ENCODE measurements around the gene HNF1B.

The HNF1B gene

GRCh38 chr17:37743612-37743874 lies 1.3 kb downstream of the HNF1B start:
- Histone ChIP-seq H3K79me2 (ENCODE audit: control insufficient read depth, low read length) (no peaks in the 10 kb centered on the region), H3K27ac (ENCODE audit: low read depth, low read length) (no peak overlapping the region), H3K4me1 (ENCODE audit: control insufficient read depth, low read length) (peaks cover 14% of the 10 kb centered on the region), H3K9me3 (ENCODE audit: control insufficient read depth, insufficient read depth, low read length) (no peaks in the 10 kb centered on the region), H3K27me3 (ENCODE audit: control insufficient read depth, low read length) (peaks cover 90% of the 10 kb centered on the region), H3K4me2 (ENCODE audit: low read length) (no peak overlapping the region), H3K9me2 (replicated peaks; ENCODE audit: control insufficient read depth, low read length) (no peaks in the 10 kb centered on the region), H4K20me1 (ENCODE audit: control insufficient read depth, insufficient read depth, low read depth, low read length) (no peaks in the 10 kb centered on the region; the same call in 1 of the 2 replicates), H3F3A (ENCODE audit: control insufficient read depth, insufficient read depth) (peaks cover 7% of the 10 kb centered on the region; the same call in 1 of the 2 replicates), H3K36me3 (ENCODE audit: control insufficient read depth, low read length) (no peaks in the 10 kb centered on the region), H3K4me3 (ENCODE audit: low read length) (no peak overlapping the region)
- no peak for TF ChIP-seq CTCF (IDR thresholded peaks at IDR 0.05; ENCODE audit: low read depth, low read length, poor library complexity, severe bottlenecking)
- no peak for TF ChIP-seq EZH2phosphoT487 (IDR thresholded peaks at IDR 0.05; ENCODE audit: borderline replicate concordance, low read length)

DNA sequence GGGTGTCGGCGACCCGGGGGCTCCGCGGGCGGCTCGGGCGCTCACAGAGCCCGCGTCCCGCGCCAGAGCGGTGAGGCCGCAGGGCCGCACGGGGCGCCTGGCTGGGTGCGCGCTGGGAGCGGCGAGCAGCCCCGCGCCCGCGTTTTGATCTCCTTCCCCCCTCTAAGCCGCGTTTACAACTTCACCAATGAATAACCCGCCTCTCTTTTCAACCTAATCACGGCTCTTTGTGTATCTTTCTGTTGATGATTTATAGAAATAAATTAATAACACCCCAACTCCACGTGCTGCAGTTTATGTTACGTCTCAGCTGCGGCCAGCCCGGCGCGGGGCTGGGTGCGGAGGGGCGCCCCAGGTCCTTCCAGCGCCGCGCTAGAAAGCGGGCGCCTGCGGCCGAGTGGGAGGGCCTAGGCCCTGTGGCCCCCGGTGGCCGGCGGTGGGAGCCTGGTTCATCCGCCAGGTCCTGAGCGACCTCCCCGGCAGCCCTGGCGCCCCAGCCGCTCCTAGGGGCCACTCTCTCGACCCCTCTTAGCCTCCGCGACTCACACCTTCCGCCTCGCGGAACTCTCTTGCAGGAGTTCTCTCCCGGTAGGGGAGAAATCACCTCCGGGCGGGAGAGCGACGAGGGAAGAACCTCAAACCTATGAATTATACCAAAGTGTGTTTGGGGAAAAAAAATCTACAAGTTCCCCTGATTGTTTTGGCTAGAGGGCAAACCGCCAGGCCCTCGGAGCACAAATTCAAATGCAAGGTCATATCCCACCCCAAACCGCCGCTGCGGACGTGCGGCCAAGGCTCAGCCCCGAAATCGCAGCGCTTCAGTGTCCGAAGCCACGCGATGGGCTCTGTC lies 1.9 kb downstream of the HNF1B start:
- H3K79me2 ChIP-seq (ENCODE audit: control insufficient read depth, low read length) = no peaks in the 10 kb centered on the region
- H3K4me3 ChIP-seq (ENCODE audit: low read length) = no peak overlapping the region
- H3F3A ChIP-seq (ENCODE audit: control insufficient read depth, insufficient read depth) = peaks cover 7% of the 10 kb centered on the region; the same call in 1 of the 2 replicates
- no peak overlapping the region for H3K27ac ChIP-seq (ENCODE audit: low read depth, low read length)
- peaks cover 90% of the 10 kb centered on the region for H3K27me3 ChIP-seq (ENCODE audit: control insufficient read depth, low read length)
- no peak overlapping the region for H3K4me2 ChIP-seq (ENCODE audit: low read length)
- H3K4me1 ChIP-seq (ENCODE audit: control insufficient read depth, low read length) = peaks cover 14% of the 10 kb centered on the region
- H3K9me3 ChIP-seq (ENCODE audit: control insufficient read depth, insufficient read depth, low read length) = no peaks in the 10 kb centered on the region
- peak; percentile 99 for TF ChIP-seq EZH2phosphoT487 (IDR thresholded peaks at IDR 0.05; ENCODE audit: borderline replicate concordance, low read length)
- no peak for TF ChIP-seq CTCF (IDR thresholded peaks at IDR 0.05; ENCODE audit: low read depth, low read length, poor library complexity, severe bottlenecking)
- no peaks in the 10 kb centered on the region for H3K36me3 ChIP-seq (ENCODE audit: control insufficient read depth, low read length)
- no peaks in the 10 kb centered on the region for H3K9me2 ChIP-seq (replicated peaks; ENCODE audit: control insufficient read depth, low read length)
- no peaks in the 10 kb centered on the region; the same call in 1 of the 2 replicates for H4K20me1 ChIP-seq (ENCODE audit: control insufficient read depth, insufficient read depth, low read depth, low read length)

GRCh38 chr17:37742116-37742761 lies 2.6 kb downstream of the HNF1B start:
- TF ChIP-seq CTCF (IDR thresholded peaks at IDR 0.05; ENCODE audit: low read depth, low read length, poor library complexity, severe bottlenecking) (no peak), EZH2phosphoT487 (IDR thresholded peaks at IDR 0.05; ENCODE audit: borderline replicate concordance, low read length) (peak; percentile 100; the same call in 1 of the 2 replicates)
- Histone ChIP-seq H3K9me3 (ENCODE audit: control insufficient read depth, insufficient read depth, low read length) (no peaks in the 10 kb centered on the region), H3F3A (ENCODE audit: control insufficient read depth, insufficient read depth) (peaks cover 7% of the 10 kb centered on the region; the same call in 1 of the 2 replicates), H3K4me3 (ENCODE audit: low read length) (no peak overlapping the region), H4K20me1 (ENCODE audit: control insufficient read depth, insufficient read depth, low read depth, low read length) (no peaks in the 10 kb centered on the region; the same call in 1 of the 2 replicates), H3K27me3 (ENCODE audit: control insufficient read depth, low read length) (peaks cover 84% of the 10 kb centered on the region), H3K36me3 (ENCODE audit: control insufficient read depth, low read length) (no peaks in the 10 kb centered on the region), H3K27ac (ENCODE audit: low read depth, low read length) (no peak overlapping the region), H3K9me2 (replicated peaks; ENCODE audit: control insufficient read depth, low read length) (no peaks in the 10 kb centered on the region), H3K79me2 (ENCODE audit: control insufficient read depth, low read length) (no peaks in the 10 kb centered on the region), H3K4me2 (ENCODE audit: low read length) (no peak overlapping the region), H3K4me1 (ENCODE audit: control insufficient read depth, low read length) (peaks cover 14% of the 10 kb centered on the region)

Measured in DOHH2 (cell line).